Measurements from ENCODE around the gene PPP5C. TPM values are rescaled to one million over a fixed set of nuclear protein-coding genes. Genes with fewer than 3 reads are reported as not detected.

Gene PPP5C
- total RNA-seq, 1 experiment from 2014 or later = 102 TPM

DNA sequence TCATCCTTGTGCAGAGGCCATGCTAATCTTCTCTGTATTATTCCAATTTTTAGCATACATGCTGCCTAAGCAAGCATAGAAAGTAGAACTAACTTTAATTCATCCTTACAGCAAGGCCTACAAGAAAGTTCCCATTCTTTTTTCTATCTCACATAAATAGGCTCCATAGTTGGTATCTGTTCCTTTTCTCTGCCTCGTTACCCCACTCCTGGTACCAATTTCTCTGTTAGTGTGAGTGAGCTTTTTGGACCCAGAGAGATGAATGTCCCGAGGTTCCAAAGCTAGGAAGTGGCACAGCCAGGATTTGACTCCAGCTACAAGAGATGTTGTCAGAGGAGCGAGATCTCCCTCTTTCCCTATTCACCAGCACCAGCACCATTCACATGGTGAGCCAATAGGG is 40.4 kb upstream of the PPP5C start:
- peaks cover 9 to 18% of the 10 kb centered on the region in 2 experiments for H3K4me1 ChIP-seq (ENCODE audit: control insufficient read depth in 1 of 2, insufficient read depth in 2 of 2, low read length in 2 of 2)
- no peak for DNase-seq (ENCODE audit: low read depth, low spot score)
- CTCF ChIA-PET = no interaction called here

More for the DNA sequence above, 40.4 kb upstream of the PPP5C start:
- TF ChIP-seq EGR1 (IDR thresholded peaks at IDR 0.05; ENCODE audit: low read depth) (no peak), SIN3A (IDR thresholded peaks at IDR 0.05; ENCODE audit: low read depth) (no peak), SP1 (IDR thresholded peaks at IDR 0.05; ENCODE audit: low read depth) (no peak), EZH2 (IDR thresholded peaks at IDR 0.05) (no peak), POLR2A (IDR thresholded peaks at IDR 0.05; ENCODE audit: borderline replicate concordance, extremely low read depth, insufficient read depth, insufficient read length) (no peak), ELF1 (IDR thresholded peaks at IDR 0.05; ENCODE audit: borderline replicate concordance, low read depth) (no peak), JUND (IDR thresholded peaks at IDR 0.05) (no peak), ZNF274 (IDR thresholded peaks at IDR 0.05; ENCODE audit: low read depth, low read length) (no peak), CBX3 (IDR thresholded peaks at IDR 0.05; ENCODE audit: low read depth) (no peak), EZH2phosphoT487 (IDR thresholded peaks at IDR 0.05; ENCODE audit: borderline replicate concordance) (no peak), ZFX (IDR thresholded peaks at IDR 0.05) (no peak), REST (IDR thresholded peaks at IDR 0.05; ENCODE audit: low read depth) (no peak), MAX (IDR thresholded peaks at IDR 0.05) (no peak)
- TF ChIP-seq, protein P1, sequence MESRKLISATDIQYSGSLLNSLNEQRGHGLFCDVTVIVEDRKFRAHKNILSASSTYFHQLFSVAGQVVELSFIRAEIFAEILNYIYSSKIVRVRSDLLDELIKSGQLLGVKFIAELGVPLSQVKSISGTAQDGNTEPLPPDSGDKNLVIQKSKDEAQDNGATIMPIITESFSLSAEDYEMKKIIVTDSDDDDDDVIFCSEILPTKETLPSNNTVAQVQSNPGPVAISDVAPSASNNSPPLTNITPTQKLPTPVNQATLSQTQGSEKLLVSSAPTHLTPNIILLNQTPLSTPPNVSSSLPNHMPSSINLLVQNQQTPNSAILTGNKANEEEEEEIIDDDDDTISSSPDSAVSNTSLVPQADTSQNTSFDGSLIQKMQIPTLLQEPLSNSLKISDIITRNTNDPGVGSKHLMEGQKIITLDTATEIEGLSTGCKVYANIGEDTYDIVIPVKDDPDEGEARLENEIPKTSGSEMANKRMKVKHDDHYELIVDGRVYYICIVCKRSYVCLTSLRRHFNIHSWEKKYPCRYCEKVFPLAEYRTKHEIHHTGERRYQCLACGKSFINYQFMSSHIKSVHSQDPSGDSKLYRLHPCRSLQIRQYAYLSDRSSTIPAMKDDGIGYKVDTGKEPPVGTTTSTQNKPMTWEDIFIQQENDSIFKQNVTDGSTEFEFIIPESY (IDR thresholded peaks at IDR 0.05; ENCODE audit: extremely low read depth, insufficient replicate concordance, low read length) = no peak
- H3K9me3 ChIP-seq (ENCODE audit: control insufficient read depth in 1 of 2, insufficient read depth in 1 of 2, low read depth in 1 of 2, low read length in 2 of 2) = peaks cover 6 to 12% of the 10 kb centered on the region in 2 experiments; a peak in 2 of 4 replicates
- H2AFZ ChIP-seq (ENCODE audit: low read depth, low read length, poor library complexity, severe bottlenecking) = no peak overlapping the region
- no peaks in the 10 kb centered on the region for H3K36me3 ChIP-seq (ENCODE audit: control insufficient read depth in 1 of 2, insufficient read depth in 2 of 2, low read length in 2 of 2)
- no peaks in the 10 kb centered on the region for H3K9me2 ChIP-seq (ENCODE audit: insufficient read depth)
- H4K20me1 ChIP-seq (ENCODE audit: insufficient read depth) = no peaks in the 10 kb centered on the region
- no peak overlapping the region for H3K27ac ChIP-seq (ENCODE audit: low read depth, low read length)
- intact Hi-C loops (cut with micrococcal nuclease) = no loop called here
- no peak for ATAC-seq
- H3K27me3 ChIP-seq (ENCODE audit: insufficient read depth, low read length) = no peaks in the 10 kb centered on the region
- POLR2A ChIA-PET = interaction anchor here (0.5 kb wide), 1 partner anchor 42 kb away, joined by 3 read pairs; no protein-coding TSS in a partner anchor
- H3K4me2 ChIP-seq (ENCODE audit: low read length) = no peak overlapping the region
- no peak overlapping the region for H3K9ac ChIP-seq (ENCODE audit: low read length)
- RAD21 ChIA-PET (ENCODE audit: low non-redundant PET in 1 of 2, low total read pairs in 2 of 2, uncharacterized antibody in 2 of 2, unreplicated experiment in 2 of 2) = no interaction called here
- peaks cover 3% of the 10 kb centered on the region; the same call in 1 of the 2 replicates for H3K79me2 ChIP-seq (ENCODE audit: insufficient read depth, low read length)
- H3K4me3 ChIP-seq (replicated peaks in 1 of 2; ENCODE audit: low read depth in 1 of 2, low read length in 2 of 2) = no peak overlapping the region
- BruUV-seq (replicated peaks) = no TSS peak

All from HCT116 (cell line).